ENCODE data around the gene PTPRN2.
"Not testable (repeated sequence)": the region's sequence is repeated elsewhere in the genome, so short reads cannot be mapped to it uniquely, and the experiment has no call there.

GRCh38 chr7:157489870-157490269 lies 1097.8 kb downstream of the PTPRN2 start:
- not testable (repeated sequence) for TF ChIP-seq EP300 (IDR thresholded peaks at IDR 0.05; ENCODE audit: borderline replicate concordance in 1 of 2, low read depth in 2 of 2, low read length in 2 of 2); EZH2 (IDR thresholded peaks at IDR 0.05; ENCODE audit: low read depth, low read length, severe bottlenecking); CTCF (IDR thresholded peaks at IDR 0.05; ENCODE audit: control extremely low read depth in 1 of 3, insufficient read depth in 1 of 3, low read depth in 1 of 3, low read length in 3 of 3); POLR2A (IDR thresholded peaks at IDR 0.05; ENCODE audit: control extremely low read depth in 1 of 2, low read depth in 2 of 2, low read length in 2 of 2); MAX (IDR thresholded peaks at IDR 0.05); JUN (IDR thresholded peaks at IDR 0.05; ENCODE audit: low read depth, low read length)

All from H1 (cell line).